HG02763 (cell line): Measurements from ENCODE around the gene LIPC.

Experiments
- ATAC-seq: cut with Tn5 transposase; IDR thresholded peaks from one replicate; pipeline ENCODE4 v1.9.1; 2021; ENCODE audit warnings: mild to moderate bottlenecking, moderate library complexity; ENCODE audit not compliant: unreplicated experiment

LIPC gene

GRCh38 chr15:58405865-58406264 lies 25.9 kb upstream of the LIPC start:
- no peak for ATAC-seq

- no peak for ATAC-seq
These were observed 25.0 kb upstream of the LIPC start for GRCh38 chr15:58406811-58407210.

GRCh38 chr15:58407236-58407775 lies 24.5 kb upstream of the LIPC start:
- ATAC-seq, result no peak

- no peak for ATAC-seq
These were observed 24.0 kb upstream of the LIPC start for GRCh38 chr15:58407778-58408177.

GRCh38 chr15:58409861-58410260 lies 21.9 kb upstream of the LIPC start:
- ATAC-seq, result no peak

GRCh38 chr15:58410353-58410752 lies 21.4 kb upstream of the LIPC start:
- no peak for ATAC-seq

GRCh38 chr15:58413253-58413652 lies 18.5 kb upstream of the LIPC start:
- ATAC-seq, result no peak

- no peak for ATAC-seq
These were observed 16.2 kb upstream of the LIPC start for GRCh38 chr15:58415636-58416035.

GRCh38 chr15:58416963-58417362 lies 14.8 kb upstream of the LIPC start:
- no peak for ATAC-seq

- no peak for ATAC-seq
These were observed 13.7 kb upstream of the LIPC start for GRCh38 chr15:58418135-58418534.

- ATAC-seq, result peak; percentile 15
These were observed 11.8 kb upstream of the LIPC start for GRCh38 chr15:58419803-58420524.

- ATAC-seq, result peak; percentile 42
These were observed 11.2 kb upstream of the LIPC start for GRCh38 chr15:58420579-58421043.

GRCh38 chr15:58423205-58423604 lies 8.6 kb upstream of the LIPC start:
- ATAC-seq, result no peak

GRCh38 chr15:58423831-58424608 lies 7.8 kb upstream of the LIPC start:
- ATAC-seq, result no peak

- ATAC-seq, result no peak
These were observed 7.1 kb upstream of the LIPC start for GRCh38 chr15:58424722-58425121.

- no peak for ATAC-seq
These were observed 6.6 kb upstream of the LIPC start for GRCh38 chr15:58425185-58425584.

GRCh38 chr15:58425834-58426233 lies 6.0 kb upstream of the LIPC start:
- ATAC-seq, result no peak

GRCh38 chr15:58426501-58426900 lies 5.3 kb upstream of the LIPC start:
- no peak for ATAC-seq

GRCh38 chr15:58427987-58428386 lies 3.8 kb upstream of the LIPC start:
- no peak for ATAC-seq

GRCh38 chr15:58430224-58430787 lies 1.5 kb upstream of the LIPC start:
- no peak for ATAC-seq

- ATAC-seq, result no peak
These were observed 610 bp downstream of the LIPC start for GRCh38 chr15:58432401-58432800.
